ENCODE results near the gene TMEM202.

TMEM202 gene

DNA sequence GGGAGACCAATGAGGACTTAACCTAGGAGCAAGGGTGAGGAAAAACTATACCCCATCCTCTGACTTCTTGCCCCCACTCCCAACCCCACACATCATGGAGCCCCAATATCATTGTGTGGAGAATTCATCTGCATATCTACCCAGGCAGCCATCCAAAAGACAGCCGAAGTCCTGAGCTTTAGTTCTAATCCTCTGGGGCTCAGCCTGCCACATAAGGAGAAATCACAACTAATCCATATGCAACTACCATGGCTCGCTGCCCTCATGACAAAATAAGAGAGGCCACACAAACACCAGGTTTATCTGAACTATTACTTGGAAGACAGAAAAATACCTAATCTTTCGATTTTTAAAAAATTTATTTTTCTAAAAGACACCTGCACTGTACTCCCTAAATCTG, 40.0 kb upstream of the TMEM202 start:
- Histone ChIP-seq H3K9me3 (ENCODE audit: insufficient read depth, low read depth, low read length) (no peaks in the 10 kb centered on the region), H2AFZ (ENCODE audit: low read length) (no peak overlapping the region), H3K27me3 (ENCODE audit: insufficient read depth, low read length, poor library complexity, severe bottlenecking) (peaks cover 5% of the 10 kb centered on the region), H3K9ac (ENCODE audit: low read depth, low read length, poor library complexity, severe bottlenecking) (no peak overlapping the region), H3K9me2 (replicated peaks; ENCODE audit: low read depth, low read length) (no peaks in the 10 kb centered on the region), H3K4me3 (ENCODE audit: low read length, poor library complexity, severe bottlenecking) (no peak overlapping the region), H3F3A (ENCODE audit: low read depth) (no peaks in the 10 kb centered on the region), H3K36me3 (ENCODE audit: insufficient read depth, low read length) (peaks cover 33% of the 10 kb centered on the region; the same call in 1 of the 2 replicates), H3K79me2 (ENCODE audit: insufficient read depth, low read length) (no peaks in the 10 kb centered on the region), H3K4me1 (ENCODE audit: insufficient read depth, low read length, poor library complexity, severe bottlenecking) (no peaks in the 10 kb centered on the region), H4K20me1 (ENCODE audit: insufficient read depth, low read length, poor library complexity, severe bottlenecking) (peaks cover 1% of the 10 kb centered on the region), H3K4me2 (ENCODE audit: low read depth, low read length, poor library complexity, severe bottlenecking) (no peak overlapping the region)
- TF ChIP-seq, protein P1, sequence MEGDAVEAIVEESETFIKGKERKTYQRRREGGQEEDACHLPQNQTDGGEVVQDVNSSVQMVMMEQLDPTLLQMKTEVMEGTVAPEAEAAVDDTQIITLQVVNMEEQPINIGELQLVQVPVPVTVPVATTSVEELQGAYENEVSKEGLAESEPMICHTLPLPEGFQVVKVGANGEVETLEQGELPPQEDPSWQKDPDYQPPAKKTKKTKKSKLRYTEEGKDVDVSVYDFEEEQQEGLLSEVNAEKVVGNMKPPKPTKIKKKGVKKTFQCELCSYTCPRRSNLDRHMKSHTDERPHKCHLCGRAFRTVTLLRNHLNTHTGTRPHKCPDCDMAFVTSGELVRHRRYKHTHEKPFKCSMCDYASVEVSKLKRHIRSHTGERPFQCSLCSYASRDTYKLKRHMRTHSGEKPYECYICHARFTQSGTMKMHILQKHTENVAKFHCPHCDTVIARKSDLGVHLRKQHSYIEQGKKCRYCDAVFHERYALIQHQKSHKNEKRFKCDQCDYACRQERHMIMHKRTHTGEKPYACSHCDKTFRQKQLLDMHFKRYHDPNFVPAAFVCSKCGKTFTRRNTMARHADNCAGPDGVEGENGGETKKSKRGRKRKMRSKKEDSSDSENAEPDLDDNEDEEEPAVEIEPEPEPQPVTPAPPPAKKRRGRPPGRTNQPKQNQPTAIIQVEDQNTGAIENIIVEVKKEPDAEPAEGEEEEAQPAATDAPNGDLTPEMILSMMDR (conservative IDR thresholded peaks at IDR 0.05; ENCODE audit: low read length) = no peak
- TF ChIP-seq EZH2phosphoT487 (IDR thresholded peaks at IDR 0.05; ENCODE audit: borderline replicate concordance) = no peak

DNA sequence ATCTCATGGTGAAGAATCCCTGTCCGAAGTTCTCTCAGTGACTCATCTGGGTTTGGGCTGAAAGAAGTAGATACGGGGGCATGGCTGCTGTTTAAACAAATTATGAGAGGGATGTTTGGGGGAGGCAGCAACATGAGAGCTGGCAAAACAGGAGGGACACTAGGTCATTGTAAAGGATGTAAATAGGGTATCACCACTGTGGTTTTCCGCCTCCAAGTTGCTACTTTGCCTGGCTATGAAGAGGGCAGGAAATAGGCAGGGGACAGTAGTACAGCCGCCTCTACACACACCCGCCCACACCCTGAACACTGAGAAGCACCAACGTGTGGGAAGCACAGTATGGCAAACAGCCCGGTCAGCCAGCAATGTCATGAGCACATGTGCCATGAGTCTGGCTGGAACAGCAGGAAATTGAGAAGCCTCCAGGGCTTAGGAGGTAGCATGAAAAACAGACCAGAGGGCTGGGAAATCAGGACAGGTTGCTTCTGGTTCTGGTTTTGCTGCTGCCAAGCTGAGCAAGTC, 39.4 kb upstream of the TMEM202 start:
- Histone ChIP-seq H3K4me3 (ENCODE audit: low read length, poor library complexity, severe bottlenecking) (no peak overlapping the region), H3K27me3 (ENCODE audit: insufficient read depth, low read length, poor library complexity, severe bottlenecking) (peaks cover 5% of the 10 kb centered on the region), H3K79me2 (ENCODE audit: insufficient read depth, low read length) (no peaks in the 10 kb centered on the region), H3K9me2 (replicated peaks; ENCODE audit: low read depth, low read length) (no peaks in the 10 kb centered on the region), H3K36me3 (ENCODE audit: insufficient read depth, low read length) (peaks cover 27% of the 10 kb centered on the region; the same call in 1 of the 2 replicates), H3K4me1 (ENCODE audit: insufficient read depth, low read length, poor library complexity, severe bottlenecking) (no peaks in the 10 kb centered on the region), H3K9me3 (ENCODE audit: insufficient read depth, low read depth, low read length) (no peaks in the 10 kb centered on the region), H4K20me1 (ENCODE audit: insufficient read depth, low read length, poor library complexity, severe bottlenecking) (peaks cover 5% of the 10 kb centered on the region), H2AFZ (ENCODE audit: low read length) (no peak overlapping the region), H3F3A (ENCODE audit: low read depth) (no peaks in the 10 kb centered on the region), H3K4me2 (ENCODE audit: low read depth, low read length, poor library complexity, severe bottlenecking) (no peak overlapping the region), H3K9ac (ENCODE audit: low read depth, low read length, poor library complexity, severe bottlenecking) (no peak overlapping the region)
- no peak for TF ChIP-seq EZH2phosphoT487 (IDR thresholded peaks at IDR 0.05; ENCODE audit: borderline replicate concordance)
- TF ChIP-seq, protein P1 (conservative IDR thresholded peaks at IDR 0.05; ENCODE audit: low read length) = no peak

DNA sequence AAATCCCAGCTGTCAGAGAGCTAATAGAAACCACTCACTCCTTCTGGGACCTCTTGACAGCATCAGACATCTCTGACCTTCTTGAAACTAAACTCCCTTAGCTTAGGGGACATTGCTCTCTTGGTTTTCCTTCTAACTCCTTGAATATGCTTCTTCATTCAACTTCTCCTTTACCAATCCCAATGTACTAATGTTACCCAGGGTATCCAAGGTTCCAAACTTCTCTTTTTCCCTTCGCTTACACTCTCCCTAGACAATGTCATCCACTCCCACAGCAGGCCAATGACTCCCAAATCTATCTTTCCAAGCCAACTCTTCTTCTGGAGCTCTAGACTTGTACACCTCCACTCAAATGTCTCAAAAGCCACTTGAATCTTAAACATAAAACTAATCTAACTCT, 36.9 kb upstream of the TMEM202 start:
- Histone ChIP-seq H3K36me3 (ENCODE audit: insufficient read depth, low read length) (peaks cover 3% of the 10 kb centered on the region; the same call in 1 of the 2 replicates), H3K9ac (ENCODE audit: low read depth, low read length, poor library complexity, severe bottlenecking) (no peak overlapping the region), H3F3A (ENCODE audit: low read depth) (peaks cover 4% of the 10 kb centered on the region; the same call in 1 of the 2 replicates), H3K27me3 (ENCODE audit: insufficient read depth, low read length, poor library complexity, severe bottlenecking) (peaks cover 5% of the 10 kb centered on the region), H3K9me3 (ENCODE audit: insufficient read depth, low read depth, low read length) (no peaks in the 10 kb centered on the region), H3K4me2 (ENCODE audit: low read depth, low read length, poor library complexity, severe bottlenecking) (no peak overlapping the region), H3K79me2 (ENCODE audit: insufficient read depth, low read length) (no peaks in the 10 kb centered on the region), H2AFZ (ENCODE audit: low read length) (no peak overlapping the region), H4K20me1 (ENCODE audit: insufficient read depth, low read length, poor library complexity, severe bottlenecking) (peaks cover 12% of the 10 kb centered on the region), H3K9me2 (replicated peaks; ENCODE audit: low read depth, low read length) (no peaks in the 10 kb centered on the region), H3K4me1 (ENCODE audit: insufficient read depth, low read length, poor library complexity, severe bottlenecking) (peaks cover 6% of the 10 kb centered on the region), H3K4me3 (ENCODE audit: low read length, poor library complexity, severe bottlenecking) (no peak overlapping the region)
- TF ChIP-seq, protein P1 (conservative IDR thresholded peaks at IDR 0.05; ENCODE audit: low read length) = no peak
- no peak for TF ChIP-seq EZH2phosphoT487 (IDR thresholded peaks at IDR 0.05; ENCODE audit: borderline replicate concordance)

Data from Loucy (cell line).